Thyroid gland (tissue), 4 donors: ENCODE measurements around the gene MDFI.

Experiments used
- POLR2A ChIP-seq, 2 donors: fragments of 450-650 bp; IDR thresholded peaks; one replicate each; pipeline ENCODE4 v1.6.1; 2017; ENCODE audit warnings: antibody characterized with exemption in 2 of 2, mild to moderate bottlenecking in 2 of 2, moderate library complexity in 1 of 2
- TF ChIP-seq, protein P1 (sequence below), 6 experiments: fragments of 200-600 bp in 3 of 6; fragments of 450-650 bp in 3 of 6; sonication (generic) in 3 of 6; IDR thresholded peaks; one replicate each; pipeline ENCODE4 v1.5.1; 2016 to 2019; ENCODE audit warnings: antibody characterized with exemption in 6 of 6, mild to moderate bottlenecking in 2 of 6, inconsistent platforms in 1 of 6, moderate library complexity in 1 of 6

- TF ChIP-seq, protein P1, sequence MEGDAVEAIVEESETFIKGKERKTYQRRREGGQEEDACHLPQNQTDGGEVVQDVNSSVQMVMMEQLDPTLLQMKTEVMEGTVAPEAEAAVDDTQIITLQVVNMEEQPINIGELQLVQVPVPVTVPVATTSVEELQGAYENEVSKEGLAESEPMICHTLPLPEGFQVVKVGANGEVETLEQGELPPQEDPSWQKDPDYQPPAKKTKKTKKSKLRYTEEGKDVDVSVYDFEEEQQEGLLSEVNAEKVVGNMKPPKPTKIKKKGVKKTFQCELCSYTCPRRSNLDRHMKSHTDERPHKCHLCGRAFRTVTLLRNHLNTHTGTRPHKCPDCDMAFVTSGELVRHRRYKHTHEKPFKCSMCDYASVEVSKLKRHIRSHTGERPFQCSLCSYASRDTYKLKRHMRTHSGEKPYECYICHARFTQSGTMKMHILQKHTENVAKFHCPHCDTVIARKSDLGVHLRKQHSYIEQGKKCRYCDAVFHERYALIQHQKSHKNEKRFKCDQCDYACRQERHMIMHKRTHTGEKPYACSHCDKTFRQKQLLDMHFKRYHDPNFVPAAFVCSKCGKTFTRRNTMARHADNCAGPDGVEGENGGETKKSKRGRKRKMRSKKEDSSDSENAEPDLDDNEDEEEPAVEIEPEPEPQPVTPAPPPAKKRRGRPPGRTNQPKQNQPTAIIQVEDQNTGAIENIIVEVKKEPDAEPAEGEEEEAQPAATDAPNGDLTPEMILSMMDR (IDR thresholded peaks at IDR 0.05): no peak
- TF ChIP-seq POLR2A (IDR thresholded peaks at IDR 0.05): no peak
Measured at GRCh38 chr6:41648921-41649320, 10.7 kb downstream of the MDFI start.
